ENCODE data around the gene L3MBTL4.
A peak's percentile ranks its signal among the peaks of the same experiment; 100 is the strongest.

The L3MBTL4 gene

DNA sequence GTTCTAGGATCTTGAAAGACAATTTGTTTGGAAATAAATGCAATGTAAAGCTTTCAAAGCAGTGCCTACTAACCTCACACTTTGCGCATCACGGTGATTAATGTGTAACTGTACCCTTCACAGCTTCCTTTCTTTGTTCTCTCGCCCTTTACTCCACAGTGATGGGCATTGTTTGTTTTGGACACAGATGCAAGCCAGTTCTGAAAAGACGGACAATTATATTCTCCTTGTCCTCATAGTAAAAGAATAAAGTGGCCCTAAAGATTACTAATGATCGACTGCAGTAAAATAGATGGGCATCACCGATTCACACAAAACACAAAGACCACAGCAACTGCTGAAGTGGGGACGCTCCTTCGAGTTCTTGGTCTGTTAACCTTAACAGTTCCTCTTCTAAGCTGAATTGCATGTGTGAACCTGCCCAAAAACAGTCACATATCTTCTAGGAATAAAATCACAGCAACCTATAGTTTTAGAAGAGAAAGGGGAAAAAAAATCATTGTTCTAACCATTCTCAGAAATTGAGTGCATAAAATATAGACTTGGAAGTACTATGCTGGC is 7.7 kb downstream of the L3MBTL4 start:
- no peak overlapping the region for H3K4me3 ChIP-seq (ENCODE audit: low read depth, low read length)
- TF ChIP-seq, protein P1, sequence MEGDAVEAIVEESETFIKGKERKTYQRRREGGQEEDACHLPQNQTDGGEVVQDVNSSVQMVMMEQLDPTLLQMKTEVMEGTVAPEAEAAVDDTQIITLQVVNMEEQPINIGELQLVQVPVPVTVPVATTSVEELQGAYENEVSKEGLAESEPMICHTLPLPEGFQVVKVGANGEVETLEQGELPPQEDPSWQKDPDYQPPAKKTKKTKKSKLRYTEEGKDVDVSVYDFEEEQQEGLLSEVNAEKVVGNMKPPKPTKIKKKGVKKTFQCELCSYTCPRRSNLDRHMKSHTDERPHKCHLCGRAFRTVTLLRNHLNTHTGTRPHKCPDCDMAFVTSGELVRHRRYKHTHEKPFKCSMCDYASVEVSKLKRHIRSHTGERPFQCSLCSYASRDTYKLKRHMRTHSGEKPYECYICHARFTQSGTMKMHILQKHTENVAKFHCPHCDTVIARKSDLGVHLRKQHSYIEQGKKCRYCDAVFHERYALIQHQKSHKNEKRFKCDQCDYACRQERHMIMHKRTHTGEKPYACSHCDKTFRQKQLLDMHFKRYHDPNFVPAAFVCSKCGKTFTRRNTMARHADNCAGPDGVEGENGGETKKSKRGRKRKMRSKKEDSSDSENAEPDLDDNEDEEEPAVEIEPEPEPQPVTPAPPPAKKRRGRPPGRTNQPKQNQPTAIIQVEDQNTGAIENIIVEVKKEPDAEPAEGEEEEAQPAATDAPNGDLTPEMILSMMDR (IDR thresholded peaks at IDR 0.05; ENCODE audit: borderline replicate concordance, insufficient read depth, low read depth, low read length): no peak

- TF ChIP-seq, protein P1 (IDR thresholded peaks at IDR 0.05; ENCODE audit: borderline replicate concordance, insufficient read depth, low read depth, low read length): no peak
- no peak overlapping the region for H3K4me3 ChIP-seq (ENCODE audit: low read depth, low read length)
Measured at GRCh38 chr18:6406075-6406909, 8.4 kb downstream of the L3MBTL4 start.

- TF ChIP-seq, protein P1 (IDR thresholded peaks at IDR 0.05; ENCODE audit: borderline replicate concordance, insufficient read depth, low read depth, low read length): no peak
- H3K4me3 ChIP-seq (ENCODE audit: low read depth, low read length): no peak overlapping the region
Measured at GRCh38 chr18:6405237-6406074, 9.3 kb downstream of the L3MBTL4 start.

DNA sequence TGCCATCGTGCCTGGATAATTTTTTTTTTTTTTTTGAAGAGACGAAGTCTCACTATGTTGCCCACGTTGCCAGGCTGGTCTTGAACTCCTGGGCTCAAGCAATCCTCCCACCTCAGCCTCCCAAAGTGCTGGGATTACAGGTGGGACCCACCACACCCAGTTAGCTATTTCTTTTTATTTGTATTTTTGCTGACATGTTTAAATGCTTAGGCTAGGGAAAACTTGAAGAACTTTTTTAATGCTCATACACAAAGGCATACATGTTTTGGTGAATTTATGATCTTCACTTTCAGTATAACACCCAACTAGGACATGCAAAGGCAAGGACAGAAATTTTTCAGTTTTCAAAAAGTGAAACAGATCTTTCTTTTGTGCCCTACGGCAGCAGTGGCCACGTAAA is 9.9 kb downstream of the L3MBTL4 start:
- no peak overlapping the region for H3K4me3 ChIP-seq (ENCODE audit: low read depth, low read length)
- TF ChIP-seq, protein P1 (IDR thresholded peaks at IDR 0.05; ENCODE audit: borderline replicate concordance, insufficient read depth, low read depth, low read length): no peak

- no peak overlapping the region for H3K4me3 ChIP-seq (ENCODE audit: low read depth, low read length)
- TF ChIP-seq, protein P1 (IDR thresholded peaks at IDR 0.05; ENCODE audit: borderline replicate concordance, insufficient read depth, low read depth, low read length): 0 out of 2 replicates have a peak, but pooled peaks have one; percentile 14
Measured at GRCh38 chr18:6401687-6402086, 13.0 kb downstream of the L3MBTL4 start.

DNA sequence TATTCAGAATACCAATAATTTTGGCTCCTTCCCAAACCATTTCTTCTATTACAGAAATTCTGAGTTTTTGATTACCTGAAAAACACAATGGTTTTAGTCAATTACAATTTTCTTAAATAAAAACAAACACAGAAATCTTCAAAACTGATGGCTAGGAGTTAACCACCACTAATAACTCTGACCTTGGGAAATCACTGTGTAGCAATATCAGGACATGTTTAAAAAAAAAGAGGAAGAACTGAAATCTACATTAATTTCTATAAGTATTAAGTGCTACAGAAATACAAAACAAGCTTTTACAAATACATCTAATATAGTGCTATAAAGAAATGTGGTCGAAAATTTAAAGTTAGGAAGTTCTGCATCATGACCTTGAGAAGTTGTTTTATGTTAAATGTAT is 14.9 kb downstream of the L3MBTL4 start:
- no peak overlapping the region for H3K4me3 ChIP-seq (ENCODE audit: low read depth, low read length)
- TF ChIP-seq, protein P1 (IDR thresholded peaks at IDR 0.05; ENCODE audit: borderline replicate concordance, insufficient read depth, low read depth, low read length): no peak
